Transverse colon (tissue), 4 donors: ENCODE results near the gene EYA4. TPM values are rescaled to one million over a fixed set of nuclear protein-coding genes. Genes with fewer than 3 reads are reported as not detected.

Experiments used
- DNase-seq: peaks from one replicate; pipeline ENCODE4 v3.0.0-alpha.2; 2019
- H3K27ac ChIP-seq, 4 donors: fragments of 200-600 bp; sonication (generic); 2 replicates each; pipeline ENCODE4 v1.5.1; 2016 to 2018; ENCODE audit warnings: inconsistent platforms in 4 of 4
- H3K27me3 ChIP-seq: fragments of 200-600 bp; sonication (generic); 2 replicates; pipeline ENCODE4 v1.5.1; 2017; ENCODE audit warnings: inconsistent platforms
- H3K36me3 ChIP-seq, 4 donors: fragments of 200-600 bp; sonication (generic); 2 replicates each; pipeline ENCODE4 v1.5.1; 2017 to 2019; ENCODE audit warnings: inconsistent platforms in 4 of 4
- H3K4me1 ChIP-seq, 4 donors: fragments of 200-600 bp; sonication (generic); 2 replicates each; pipeline ENCODE4 v1.5.1; 2017 to 2020; ENCODE audit warnings: inconsistent platforms in 4 of 4
- H3K4me3 ChIP-seq, 4 donors: fragments of 200-600 bp; sonication (generic); 1 replicate in 1 of 4; 2 replicates in 3 of 4; pipeline versions ENCODE4 v1.5.1 to v1.6.1; 2017 to 2019; ENCODE audit warnings: inconsistent platforms in 4 of 4
- H3K9me3 ChIP-seq, 2 donors: fragments of 200-600 bp; sonication (generic); 2 replicates each; pipeline ENCODE4 v1.5.1; 2017 to 2019; ENCODE audit warnings: inconsistent platforms in 2 of 2
- EP300 ChIP-seq: sonication (generic); formaldehyde crosslinking; IDR thresholded peaks from one replicate; pipeline ENCODE4 v1.6.1; 2017; ENCODE audit warnings: antibody characterized with exemption, low read depth
- POLR2A ChIP-seq: fragments of 450-650 bp; IDR thresholded peaks from one replicate; pipeline ENCODE4 v1.6.1; 2016; ENCODE audit warnings: antibody characterized with exemption, mild to moderate bottlenecking, moderate library complexity
- POLR2AphosphoS5 ChIP-seq, 3 donors: sonication (generic); formaldehyde crosslinking; IDR thresholded peaks; one replicate each; pipeline ENCODE4 v1.6.1; 2016; ENCODE audit warnings: antibody characterized with exemption in 3 of 3
- WGBS, 2 donors: methylation state at CpG; one replicate each; pipeline ENCODE4 v1.1.5; 2018; ENCODE audit warnings: low coverage in 1 of 2; 5-methylcytosine and 5-hydroxymethylcytosine counted together
- in situ Hi-C, 4 donors: fragments of 200-750 bp; cut with MboI; loops; one replicate each; pipeline versions ENCODE4 v1.15.0 to v1.15.1; 2017; ENCODE audit warnings: low sequenced_read_pairs in 3 of 4, low pct_ligation_motif_present in 1 of 4, low pct_unique_long_range_greater_than_20kb in 1 of 4
- intact Hi-C: fragments of 100-400 bp; cut with DNase I; formaldehyde crosslinking; loops from one replicate; pipeline ENCODE4 v1.15.1; 2023; ENCODE audit warnings: low total_unique reads
- total RNA-seq, 4 donors: library from RNA; depleted of rRNA; stranded (reverse); fragments of >200 nt; gene quantifications; one replicate each; pipeline ENCODE4 v1.1.0, GENCODE V29; 2016
- TF ChIP-seq, protein P1 (sequence below), 5 experiments: fragments of 200-600 bp in 3 of 5; fragments of 450-650 bp in 2 of 5; sonication (generic) in 3 of 5; IDR thresholded peaks; 1 replicate in 2 of 5; 2 replicates in 3 of 5; pipeline ENCODE4 v1.5.1; 2016 to 2017; ENCODE audit warnings: antibody characterized with exemption in 5 of 5, inconsistent platforms in 3 of 5, mild to moderate bottlenecking in 2 of 5, moderate library complexity in 1 of 5

The EYA4 gene
- total RNA-seq, 4 donors from 2014 or later, result 0.27 to 0.64 TPM; not detected in 2

DNA sequence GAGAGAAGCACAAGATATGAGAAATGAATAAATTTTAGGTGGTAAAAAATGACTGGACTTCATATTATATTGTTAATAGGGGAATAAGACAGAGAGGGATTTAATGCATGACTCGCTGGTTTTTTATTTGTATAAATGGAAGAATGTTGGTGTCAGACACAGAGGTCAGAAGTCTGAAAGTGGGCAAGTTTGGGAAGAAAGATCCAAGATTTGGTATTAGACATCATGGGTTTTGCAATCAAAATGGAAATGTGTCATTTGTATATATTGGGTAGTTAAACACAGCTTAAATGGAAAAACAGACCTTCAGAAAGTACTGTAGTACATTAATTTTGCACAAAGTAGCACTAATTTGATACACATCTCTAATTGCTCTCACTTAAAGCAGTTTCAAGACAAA is 96.2 kb downstream of the EYA4 start:
- no peaks in the 10 kb centered on the region for H3K36me3 ChIP-seq
- TF ChIP-seq, protein P1, sequence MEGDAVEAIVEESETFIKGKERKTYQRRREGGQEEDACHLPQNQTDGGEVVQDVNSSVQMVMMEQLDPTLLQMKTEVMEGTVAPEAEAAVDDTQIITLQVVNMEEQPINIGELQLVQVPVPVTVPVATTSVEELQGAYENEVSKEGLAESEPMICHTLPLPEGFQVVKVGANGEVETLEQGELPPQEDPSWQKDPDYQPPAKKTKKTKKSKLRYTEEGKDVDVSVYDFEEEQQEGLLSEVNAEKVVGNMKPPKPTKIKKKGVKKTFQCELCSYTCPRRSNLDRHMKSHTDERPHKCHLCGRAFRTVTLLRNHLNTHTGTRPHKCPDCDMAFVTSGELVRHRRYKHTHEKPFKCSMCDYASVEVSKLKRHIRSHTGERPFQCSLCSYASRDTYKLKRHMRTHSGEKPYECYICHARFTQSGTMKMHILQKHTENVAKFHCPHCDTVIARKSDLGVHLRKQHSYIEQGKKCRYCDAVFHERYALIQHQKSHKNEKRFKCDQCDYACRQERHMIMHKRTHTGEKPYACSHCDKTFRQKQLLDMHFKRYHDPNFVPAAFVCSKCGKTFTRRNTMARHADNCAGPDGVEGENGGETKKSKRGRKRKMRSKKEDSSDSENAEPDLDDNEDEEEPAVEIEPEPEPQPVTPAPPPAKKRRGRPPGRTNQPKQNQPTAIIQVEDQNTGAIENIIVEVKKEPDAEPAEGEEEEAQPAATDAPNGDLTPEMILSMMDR (IDR thresholded peaks at IDR 0.05), result no peak
- TF ChIP-seq POLR2A (no peak), POLR2AphosphoS5 (IDR thresholded peaks at IDR 0.05) (no peak), EP300 (no peak)
- no peaks in the 10 kb centered on the region for H3K27me3 ChIP-seq
- no peaks in the 10 kb centered on the region for H3K9me3 ChIP-seq
- in situ Hi-C loops, result no loop called here
- no peak overlapping the region for H3K27ac ChIP-seq
- no peak overlapping the region for H3K4me3 ChIP-seq
- intact Hi-C loops, result no loop called here
- H3K4me1 ChIP-seq, result no peaks in the 10 kb centered on the region
- WGBS, 2 donors, result 72 to 78% methylated on average over 1 of the region's 1 CpG
- no peak for DNase-seq

DNA sequence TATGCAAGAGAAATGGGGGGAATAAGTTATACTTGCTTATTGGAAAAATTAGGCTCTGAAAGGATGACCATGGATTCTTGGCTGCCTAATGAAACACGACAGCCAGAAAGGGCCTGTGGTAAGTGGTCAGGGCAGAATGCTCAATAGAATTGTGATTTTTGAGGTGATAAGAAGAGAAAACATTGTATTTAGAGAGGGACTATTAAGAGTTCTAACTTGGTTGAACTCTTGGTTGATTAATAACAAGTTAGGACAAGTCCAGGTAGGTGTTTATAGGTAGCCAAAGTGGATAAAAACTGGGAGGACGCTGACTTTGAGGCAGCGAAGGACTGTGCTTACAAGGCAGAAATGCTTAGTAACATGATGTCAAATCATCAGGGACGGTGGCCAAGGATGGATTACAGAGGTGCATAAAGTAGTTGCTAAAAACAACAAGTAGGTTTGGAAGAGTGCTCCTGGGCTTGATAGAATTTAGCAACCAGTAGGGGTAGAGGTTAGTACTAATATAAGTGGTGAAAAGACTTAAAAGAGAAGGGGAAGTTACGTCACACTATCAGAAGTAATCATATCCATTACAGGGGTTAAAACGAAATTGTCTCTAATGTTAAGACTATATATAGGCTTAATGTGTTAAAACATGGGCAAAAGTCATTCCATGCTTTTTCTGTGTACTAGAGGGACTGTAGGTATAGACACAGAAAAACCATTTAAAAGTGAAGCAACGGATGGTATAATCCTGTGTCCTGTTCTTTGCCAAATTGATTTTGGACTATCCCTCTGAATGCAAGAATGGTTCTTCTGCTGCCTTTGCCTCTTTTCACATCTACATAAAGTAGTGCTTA is 98.6 kb downstream of the EYA4 start:
- 76 to 77% methylated on average over 7 of the region's 7 CpGs for WGBS, 2 donors

DNA sequence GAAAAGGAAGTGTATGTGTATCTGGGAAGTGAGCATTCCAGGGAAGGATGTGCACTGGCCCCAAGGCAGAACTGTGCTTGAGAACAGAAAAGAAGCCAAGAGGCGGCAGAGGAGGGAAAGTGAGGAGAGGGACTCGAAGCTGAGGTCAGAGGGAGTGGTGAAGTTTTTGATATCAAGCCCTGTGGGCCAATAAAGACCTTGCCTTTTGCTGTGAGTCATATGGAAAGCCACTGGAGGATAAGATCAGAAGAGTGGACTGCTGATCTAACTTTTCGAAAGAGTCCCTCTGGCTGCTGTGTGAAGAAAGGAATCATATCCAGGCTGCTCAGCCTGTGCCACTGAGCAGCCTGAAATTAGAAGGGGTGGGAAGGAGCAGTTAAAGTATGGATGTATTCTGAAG is 99.4 kb downstream of the EYA4 start:
- intact Hi-C loops (no loop called here), in situ Hi-C loops (no loop called here)
- Histone ChIP-seq H3K9me3 (no peaks in the 10 kb centered on the region), H3K36me3 (no peaks in the 10 kb centered on the region), H3K27me3 (no peaks in the 10 kb centered on the region), H3K4me3 (no peak overlapping the region), H3K27ac (no peak overlapping the region), H3K4me1 (no peaks in the 10 kb centered on the region)
- DNase-seq, result no peak
- WGBS, 2 donors, result 75 to 78% methylated on average over 2 to 3 of the region's 3 CpGs
- no peak for TF ChIP-seq POLR2AphosphoS5 (IDR thresholded peaks at IDR 0.05)
- TF ChIP-seq, protein P1 (IDR thresholded peaks at IDR 0.05), result no peak
- no peak for TF ChIP-seq EP300
- TF ChIP-seq POLR2A, result no peak

More for the DNA sequence above, 98.6 kb downstream of the EYA4 start:
- DNase-seq, result no peak
- TF ChIP-seq, protein P1 (IDR thresholded peaks at IDR 0.05), result no peak
- TF ChIP-seq POLR2AphosphoS5 (IDR thresholded peaks at IDR 0.05), result no peak
- TF ChIP-seq POLR2A, result no peak
- TF ChIP-seq EP300, result no peak
- H3K36me3 ChIP-seq, result no peaks in the 10 kb centered on the region
- H3K4me3 ChIP-seq, result no peak overlapping the region
- H3K9me3 ChIP-seq, result no peaks in the 10 kb centered on the region
- H3K27ac ChIP-seq, result no peak overlapping the region
- intact Hi-C loops, result no loop called here
- no peaks in the 10 kb centered on the region for H3K4me1 ChIP-seq
- in situ Hi-C loops, result no loop called here
- H3K27me3 ChIP-seq, result no peaks in the 10 kb centered on the region

DNA sequence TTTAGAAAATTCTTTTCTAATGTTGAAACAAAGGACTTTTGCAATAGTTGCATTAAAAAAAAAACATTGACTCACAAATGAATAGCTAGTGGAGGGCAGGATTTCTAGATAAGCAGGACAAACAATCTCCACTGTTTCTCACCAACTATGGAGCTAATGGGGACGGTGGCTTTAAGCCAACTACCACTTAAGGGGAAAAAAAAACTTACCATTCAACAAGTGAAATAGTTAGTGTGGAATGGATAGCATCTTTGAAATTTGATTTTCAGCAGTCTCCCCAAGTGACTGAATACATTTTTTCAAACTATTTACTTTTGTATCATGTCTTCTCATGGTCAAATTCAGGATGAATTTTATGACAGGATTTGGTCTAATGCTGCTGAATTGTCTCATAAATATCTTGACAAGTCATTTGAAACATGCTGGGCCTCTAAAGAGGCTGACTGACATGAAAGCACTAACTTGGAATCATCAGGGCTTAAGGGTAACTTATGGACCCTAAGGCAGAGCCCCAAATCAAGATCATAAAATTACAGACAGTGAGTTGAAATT is 100.5 kb downstream of the EYA4 start:
- no peaks in the 10 kb centered on the region for H3K27me3 ChIP-seq
- no peak overlapping the region for H3K4me3 ChIP-seq
- intact Hi-C loops, result no loop called here
- WGBS, 2 donors, result 20 to 26% methylated on average over 1 of the region's 1 CpG
- no peaks in the 10 kb centered on the region for H3K4me1 ChIP-seq
- H3K27ac ChIP-seq, result no peak overlapping the region
- no peaks in the 10 kb centered on the region for H3K9me3 ChIP-seq
- TF ChIP-seq POLR2A, result no peak
- no peak for TF ChIP-seq POLR2AphosphoS5 (IDR thresholded peaks at IDR 0.05)
- TF ChIP-seq, protein P1 (IDR thresholded peaks at IDR 0.05), result no peak
- TF ChIP-seq EP300, result no peak
- H3K36me3 ChIP-seq, result no peaks in the 10 kb centered on the region
- in situ Hi-C loops, result no loop called here
- DNase-seq, result no peak
